HTR-8/SVneo (cell line): ENCODE measurements around the gene TUBA4A.

Experiments used
- DNase-seq: peaks from one replicate; pipeline ENCODE4 v3.0.0; 2011; ENCODE audit warnings: low spot score, mixed read lengths; ENCODE audit not compliant: insufficient read length
- FAIRE-seq: peaks from 2 replicates; lab custom pipeline; 2011; peaks lifted over from hg19 to GRCh38; lab: Jason Lieb, UNC

TUBA4A gene

DNA sequence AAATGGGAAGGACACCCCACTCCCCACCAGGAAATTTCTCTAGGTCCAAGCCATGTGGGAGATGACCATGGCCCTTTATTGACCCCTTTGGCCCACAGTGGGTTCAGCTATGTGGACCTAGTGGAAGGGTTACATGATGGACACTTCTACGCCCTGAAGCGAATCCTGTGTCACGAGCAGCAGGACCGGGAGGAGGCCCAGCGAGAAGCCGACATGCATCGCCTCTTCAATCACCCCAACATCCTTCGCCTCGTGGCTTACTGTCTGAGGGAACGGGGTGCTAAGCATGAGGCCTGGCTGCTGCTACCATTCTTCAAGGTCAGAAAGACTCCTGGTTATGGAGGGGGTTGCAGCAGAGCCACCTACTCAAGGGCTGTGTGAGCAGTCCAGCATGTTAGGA, 7.2 kb downstream of the TUBA4A start:
- FAIRE-seq (no peak), DNase-seq (no peak)

DNA sequence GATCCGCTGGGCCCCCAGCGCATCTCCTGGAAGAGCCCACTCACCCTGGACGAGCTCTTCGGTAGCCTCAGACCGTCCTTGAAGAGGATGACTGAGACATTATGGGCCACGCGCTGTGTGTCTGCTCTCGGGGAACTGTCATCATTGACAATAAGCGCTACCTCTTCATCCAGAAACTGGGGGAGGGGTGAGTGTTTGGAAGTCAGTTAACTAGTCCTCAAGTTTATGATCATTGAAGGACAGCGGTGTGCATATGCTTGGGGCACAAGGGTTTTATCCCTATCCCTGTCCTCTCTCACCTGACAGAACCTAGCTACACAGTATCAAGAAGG, 7.9 kb downstream of the TUBA4A start:
- DNase-seq, result no peak
- FAIRE-seq, result no peak

DNA sequence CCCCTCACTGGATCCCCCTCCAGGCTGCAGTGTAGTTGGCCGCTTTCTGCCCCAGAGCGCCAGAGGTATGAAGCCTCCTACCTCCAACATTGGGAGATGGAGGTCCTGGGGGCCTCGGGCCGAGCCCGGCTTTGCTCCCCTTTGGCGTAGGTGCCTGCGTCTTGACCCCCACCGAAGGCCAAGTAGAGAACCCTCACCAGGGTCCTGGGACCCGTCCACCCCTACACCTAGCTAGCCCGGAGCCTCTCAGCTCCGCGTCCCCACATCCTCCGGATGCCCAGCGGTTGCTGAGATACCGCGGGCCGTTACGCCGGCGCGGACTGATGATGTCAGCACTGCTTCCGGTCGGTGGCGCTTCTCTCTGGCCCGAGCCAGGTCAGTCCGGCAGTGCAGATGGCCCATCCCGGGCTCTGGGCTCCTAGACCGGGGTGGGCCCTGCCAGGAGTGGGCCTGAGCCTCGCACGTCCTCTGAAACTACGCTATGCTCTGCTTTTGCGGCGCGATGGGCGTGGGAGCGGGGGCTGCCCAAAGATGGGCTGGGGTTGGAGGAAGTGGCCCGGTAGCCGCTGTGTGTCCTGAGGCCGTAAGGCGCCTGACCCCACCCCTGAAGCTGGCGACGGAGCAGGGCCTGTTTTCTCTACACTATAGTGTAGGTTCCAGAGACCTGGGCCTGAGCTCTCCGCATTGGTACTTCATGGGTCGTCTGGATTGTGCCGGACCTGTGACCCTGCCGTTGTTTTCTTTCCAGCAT, 8.4 kb downstream of the TUBA4A start, which contains the start of the genes GLB1L and STK16:
Gene GLB1L (minus strand): TSS at position 297 of the 751 bp plus-strand sequence. CDS start 1,871 bp downstream, outside the sequence.
Gene STK16 (plus strand): TSS at position 332 of the 751 bp plus-strand sequence. CDS start 521 bp downstream, outside the sequence.
- FAIRE-seq (peak; percentile 89), DNase-seq (peak; percentile 97)

DNA sequence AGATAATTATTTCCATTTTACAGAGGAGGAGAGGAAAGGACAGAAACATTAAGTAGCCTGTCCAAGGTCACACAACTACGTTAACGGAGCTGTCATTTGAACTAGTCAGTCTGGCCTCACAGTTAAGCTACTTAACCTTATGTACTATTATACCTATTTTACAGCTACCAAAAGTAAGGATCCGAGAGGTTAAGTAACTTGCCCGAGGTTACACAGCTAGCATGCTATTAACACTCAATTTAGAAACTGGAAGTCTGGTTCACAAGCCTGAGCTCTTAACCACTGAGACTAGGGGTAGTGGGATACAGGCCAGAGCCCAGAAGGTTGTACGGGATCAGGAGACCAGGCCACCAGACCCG, 8.9 kb downstream of the TUBA4A start:
- no peak for FAIRE-seq
- no peak for DNase-seq

DNA sequence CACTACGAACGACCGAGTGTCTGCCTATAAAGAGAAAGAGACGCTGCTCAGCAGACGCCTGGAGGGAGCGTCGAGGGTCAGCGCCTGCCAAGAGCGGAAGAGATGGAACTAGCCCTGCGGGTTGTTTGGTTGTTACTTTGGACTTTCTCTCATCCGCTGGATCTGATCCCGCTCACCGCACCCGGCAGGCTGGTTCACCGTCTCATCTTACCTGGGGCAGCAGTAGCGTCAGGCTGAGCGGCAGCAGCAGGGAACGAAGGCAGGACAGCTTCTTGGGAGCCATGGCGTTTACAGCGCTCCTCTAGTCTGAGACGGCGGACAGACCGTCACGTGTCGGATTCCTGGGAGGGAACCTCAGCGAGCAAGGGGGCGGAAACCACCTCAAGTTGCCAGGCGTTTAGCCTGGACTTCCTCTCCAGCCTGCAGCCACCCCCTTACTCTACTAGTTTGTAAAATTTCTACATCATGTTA, 10.4 kb downstream of the TUBA4A start:
- no peak for DNase-seq
- FAIRE-seq, result no peak

DNA sequence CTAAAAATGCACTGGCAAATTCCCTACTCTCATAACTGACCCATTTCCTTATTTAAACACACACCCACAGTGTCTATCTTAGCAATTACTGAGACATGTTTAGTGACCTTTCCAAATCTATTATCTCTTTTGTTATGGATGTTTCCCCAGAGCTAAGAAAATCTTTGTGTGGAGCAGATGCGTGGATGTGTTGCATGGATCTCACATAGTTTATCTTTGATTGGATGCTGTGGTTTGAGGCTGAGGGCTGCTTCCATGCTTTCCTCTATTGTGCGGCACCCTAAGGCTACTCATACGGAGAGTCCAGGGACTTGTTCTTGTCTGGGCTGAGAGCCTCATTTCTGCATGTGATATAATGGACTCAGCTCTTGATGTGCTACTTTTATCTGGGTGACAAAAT, 19.4 kb downstream of the TUBA4A start:
- no peak for FAIRE-seq

DNA sequence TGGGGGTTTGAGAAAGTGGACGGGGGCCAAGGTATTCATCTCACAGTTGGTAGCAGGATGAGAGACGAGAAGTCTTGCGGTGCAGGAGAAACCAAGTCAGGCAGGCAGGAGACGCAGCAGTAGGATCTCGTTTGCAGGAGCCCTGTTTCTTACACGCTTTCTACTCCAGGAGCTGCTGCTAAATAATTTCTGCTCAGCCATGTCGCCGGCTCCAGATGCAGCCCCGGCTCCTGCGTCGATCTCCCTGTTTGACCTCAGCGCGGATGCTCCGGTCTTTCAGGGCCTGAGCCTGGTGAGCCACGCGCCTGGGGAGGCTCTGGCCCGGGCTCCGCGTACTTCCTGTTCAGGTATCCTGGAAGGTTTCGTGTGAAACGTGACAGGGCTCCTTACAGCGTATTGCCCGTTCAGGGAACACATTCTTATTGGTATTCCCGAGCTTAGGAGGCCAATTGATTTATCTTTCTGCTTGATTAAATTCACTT, 23.6 kb downstream of the TUBA4A start:
- FAIRE-seq, result no peak

More for the DNA sequence above, 19.4 kb downstream of the TUBA4A start:
- DNase-seq, result no peak

DNA sequence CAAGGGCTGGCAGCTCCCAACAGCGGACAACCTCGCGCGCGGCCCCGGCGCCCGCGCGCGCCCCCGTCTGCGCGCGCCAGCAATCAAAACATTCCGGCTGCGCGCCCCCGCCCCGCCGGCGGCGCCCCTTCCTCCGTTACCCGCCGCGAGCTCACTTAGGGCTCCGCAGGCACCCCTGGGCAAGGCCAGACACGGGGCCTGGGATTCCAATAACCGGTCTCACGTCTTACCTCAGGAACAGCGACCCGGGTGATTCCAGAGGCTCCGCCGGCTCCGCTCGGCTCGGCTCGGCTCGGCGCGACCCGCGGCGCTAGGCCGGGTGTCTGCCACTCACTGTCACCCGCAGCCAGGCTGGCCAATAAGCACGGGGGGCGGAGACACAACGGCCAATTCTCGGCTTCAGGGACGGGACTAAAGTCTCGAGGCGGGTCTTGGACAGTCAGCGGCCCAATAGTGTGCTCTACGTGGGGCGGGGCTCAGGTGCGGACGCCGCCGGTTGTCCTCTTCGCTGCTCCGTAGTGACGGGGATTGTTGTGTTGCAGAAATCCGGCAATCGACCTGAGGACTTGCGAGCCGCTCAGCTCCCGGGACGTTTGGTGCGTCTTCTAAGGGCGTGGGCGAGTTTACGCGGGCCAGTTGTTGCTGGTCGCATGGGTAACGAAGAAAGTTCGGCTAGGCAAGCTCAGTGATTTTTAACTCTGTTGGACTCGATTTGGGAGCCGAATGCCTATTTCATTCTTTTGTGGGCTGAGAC, 24.2 kb downstream of the TUBA4A start, which contains the start of the genes ANKZF1 and ATG9A:
Gene ANKZF1 (plus strand): TSS at position 502 of the 754 bp plus-strand sequence. CDS start 452 bp downstream, outside the sequence.
Gene ATG9A (minus strand): TSS at position 332 of the 754 bp plus-strand sequence. CDS start 1,612 bp downstream, outside the sequence.
- DNase-seq (peak; percentile 98), FAIRE-seq (peak; percentile 95)

More for the DNA sequence above, 23.6 kb downstream of the TUBA4A start:
- no peak for DNase-seq

DNA sequence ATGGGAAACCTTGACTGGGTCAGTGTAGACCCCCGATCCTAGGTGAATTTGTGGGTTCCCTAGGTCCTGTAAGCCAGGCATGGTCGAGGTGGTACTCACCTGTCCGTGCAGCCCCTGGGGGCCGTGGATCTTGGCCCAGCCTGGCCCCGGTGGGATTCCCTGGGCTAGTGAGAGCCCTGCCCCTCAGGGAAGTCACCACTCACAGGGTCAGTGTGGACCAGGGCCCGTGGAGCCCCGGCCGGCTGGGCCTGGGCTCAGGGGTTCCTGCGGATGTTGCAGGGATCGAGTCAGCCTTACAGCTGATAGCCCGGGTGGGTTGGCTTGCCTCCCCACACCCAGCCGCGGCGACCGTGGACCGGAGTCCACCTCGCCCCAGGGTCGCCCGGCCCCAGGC, 24.8 kb downstream of the TUBA4A start:
- DNase-seq (no peak), FAIRE-seq (no peak)

DNA sequence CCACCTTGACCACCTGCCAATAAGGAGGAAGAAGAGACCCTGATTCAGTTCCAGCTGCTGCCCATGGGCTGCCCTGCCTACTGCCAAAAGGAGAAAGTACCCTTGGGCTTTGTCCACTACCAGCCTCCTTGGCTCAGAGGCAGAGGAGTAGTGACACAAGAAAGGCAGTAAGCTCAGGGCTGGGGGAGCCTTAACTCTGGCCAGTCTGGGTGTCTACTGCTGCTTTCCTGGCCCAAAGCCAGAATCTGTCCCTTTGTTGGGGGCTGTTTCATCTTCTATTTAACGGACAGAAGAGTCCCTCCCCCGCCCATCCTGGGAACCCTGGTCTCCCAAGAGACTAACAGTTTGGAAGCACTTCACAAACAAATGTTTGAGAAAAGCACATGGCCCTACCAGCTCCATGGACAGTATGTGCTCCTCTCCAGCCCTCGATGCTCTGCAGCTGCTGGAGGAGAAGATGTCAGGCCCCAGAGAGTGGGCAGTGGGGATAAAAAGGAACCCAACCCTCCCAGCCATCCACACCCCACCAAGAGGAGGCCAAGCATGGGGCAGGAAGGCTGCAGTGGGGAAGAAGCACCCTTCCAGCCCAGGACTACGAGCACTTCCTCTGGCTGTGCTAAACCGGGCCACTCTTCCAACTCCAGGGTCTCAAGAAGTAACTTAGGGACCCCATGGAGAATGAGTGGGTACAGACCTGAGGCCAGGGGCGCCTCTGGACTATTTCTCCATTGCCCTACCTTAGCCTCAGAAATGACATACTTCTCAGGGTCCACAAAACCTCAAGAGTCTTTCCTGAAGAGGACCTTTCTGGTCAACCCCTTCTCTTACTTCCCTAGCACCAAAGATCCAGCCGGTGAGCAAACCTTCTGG, 25.4 kb downstream of the TUBA4A start:
- FAIRE-seq (no peak), DNase-seq (no peak)

DNA sequence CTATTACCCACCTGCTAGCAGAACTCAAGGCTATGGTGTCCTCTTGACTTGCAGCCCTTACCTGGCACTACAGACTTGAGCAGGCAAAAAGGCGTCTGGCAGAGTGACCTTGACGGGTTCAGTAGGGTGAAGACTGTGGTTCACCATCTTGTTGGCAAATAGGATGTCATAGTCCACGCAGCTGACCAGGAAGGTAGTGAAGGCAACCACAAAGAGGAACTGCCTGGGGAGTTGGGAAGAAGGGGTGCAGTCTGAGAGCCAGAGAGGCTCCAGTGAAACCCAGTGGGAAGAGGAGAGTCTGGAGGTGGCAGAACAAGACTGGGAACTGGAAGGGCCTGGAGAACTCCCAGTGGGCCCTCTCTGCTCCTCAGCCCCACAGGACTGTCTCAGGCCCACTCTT, 28.4 kb downstream of the TUBA4A start:
- no peak for FAIRE-seq

DNA sequence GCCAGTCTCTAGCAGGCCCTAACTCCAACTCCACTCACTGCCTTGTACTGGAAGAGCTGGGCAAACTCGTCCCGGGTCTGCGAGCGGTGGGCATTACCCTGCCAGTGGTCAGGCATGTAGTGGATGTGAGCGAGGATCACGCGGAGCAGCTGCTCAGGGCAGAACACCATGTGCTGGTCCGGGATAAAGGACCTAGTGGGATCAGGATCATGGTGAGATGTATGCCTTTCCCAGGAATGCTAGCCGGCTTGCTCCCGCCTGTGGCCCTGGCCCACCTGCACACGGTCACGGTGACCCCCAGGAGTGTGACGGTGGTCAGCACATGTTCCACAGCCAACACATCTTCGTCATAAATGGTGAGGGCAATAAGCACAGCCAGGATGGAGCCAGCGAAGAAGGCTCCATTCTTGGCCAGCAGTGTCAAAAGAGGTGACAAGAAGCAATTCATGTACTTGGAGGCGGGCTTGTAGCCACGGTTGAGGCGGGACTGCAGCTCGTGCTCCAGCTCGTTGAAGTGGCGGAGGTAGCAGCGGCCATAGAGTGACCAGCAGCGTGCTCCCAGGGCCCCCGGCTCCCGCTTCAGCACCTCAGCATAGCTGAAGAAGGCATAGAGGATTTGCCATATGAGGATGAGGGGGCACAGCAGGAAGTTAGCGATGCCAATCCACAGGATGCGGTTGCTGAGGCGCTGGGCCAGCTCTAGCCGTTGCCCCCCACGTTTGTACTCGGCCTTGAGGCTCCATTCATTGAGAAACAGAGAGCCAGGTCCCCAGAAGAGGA, 29.7 kb downstream of the TUBA4A start:
- no peak for FAIRE-seq
- no peak for DNase-seq

More for the DNA sequence above, 28.4 kb downstream of the TUBA4A start:
- no peak for DNase-seq

DNA sequence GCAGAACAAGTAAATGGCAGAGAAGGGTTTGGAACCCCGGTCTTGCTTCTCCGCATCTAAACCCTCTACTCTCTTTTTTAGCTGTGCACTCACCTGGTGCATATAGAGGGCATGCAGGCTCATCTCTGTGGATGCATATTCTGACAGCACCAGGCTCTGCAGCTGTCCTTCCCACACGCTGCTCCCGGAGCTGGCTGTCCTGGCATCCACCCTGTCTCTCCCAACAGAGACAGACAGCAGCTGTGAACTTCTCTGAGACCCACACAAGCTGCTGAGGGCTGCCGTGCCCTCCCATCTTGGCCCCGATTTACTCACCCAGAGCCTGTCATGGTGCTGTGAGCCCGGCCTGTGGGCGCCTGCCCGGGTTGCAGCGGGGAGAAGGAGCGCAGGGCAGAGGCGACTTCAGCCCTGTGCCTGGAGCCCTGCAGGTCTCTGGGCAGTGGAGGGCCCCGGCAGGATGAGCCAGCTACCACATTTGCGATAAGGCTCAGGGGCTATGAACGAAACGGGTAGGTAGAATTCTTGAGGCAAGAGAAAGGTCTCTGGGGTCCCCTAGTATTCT, 31.7 kb downstream of the TUBA4A start:
- DNase-seq (no peak), FAIRE-seq (no peak)

DNA sequence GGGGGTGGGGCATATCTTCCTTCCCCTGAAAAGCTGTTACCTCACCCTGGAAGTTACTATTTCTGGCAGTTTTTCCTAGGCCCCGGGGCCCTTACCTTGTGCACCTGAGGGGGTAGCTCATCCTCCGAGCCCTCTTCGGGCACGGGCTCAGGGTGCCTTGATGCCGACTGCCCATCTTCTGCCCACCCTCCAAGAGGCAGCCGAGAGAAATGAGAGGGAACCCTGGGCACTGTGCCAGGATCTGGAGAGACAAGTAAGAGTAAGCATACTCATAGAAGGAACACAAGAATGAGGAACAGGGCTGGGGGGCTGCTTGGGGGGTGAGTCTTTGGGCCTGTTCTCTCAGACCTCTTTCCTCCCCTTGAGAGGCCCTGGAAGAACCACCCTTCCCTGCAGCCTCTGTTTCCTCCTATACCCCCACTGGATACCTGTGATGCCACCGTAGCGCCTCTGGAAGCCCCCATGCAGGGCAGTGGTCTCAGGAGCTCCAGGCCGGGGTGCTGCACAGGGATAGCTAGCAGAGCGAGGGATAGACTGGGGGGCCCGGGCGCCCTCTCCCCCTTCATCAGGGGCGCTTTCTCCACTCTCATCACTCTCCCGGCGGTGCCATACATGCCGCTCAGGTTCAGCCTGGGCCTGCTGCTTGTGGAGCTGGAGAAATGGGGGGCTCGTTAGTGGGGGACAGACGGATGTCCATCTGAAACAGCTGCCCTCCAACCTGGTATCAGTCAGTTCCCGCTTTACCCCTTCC, 32.9 kb downstream of the TUBA4A start:
- DNase-seq (no peak), FAIRE-seq (no peak)

DNA sequence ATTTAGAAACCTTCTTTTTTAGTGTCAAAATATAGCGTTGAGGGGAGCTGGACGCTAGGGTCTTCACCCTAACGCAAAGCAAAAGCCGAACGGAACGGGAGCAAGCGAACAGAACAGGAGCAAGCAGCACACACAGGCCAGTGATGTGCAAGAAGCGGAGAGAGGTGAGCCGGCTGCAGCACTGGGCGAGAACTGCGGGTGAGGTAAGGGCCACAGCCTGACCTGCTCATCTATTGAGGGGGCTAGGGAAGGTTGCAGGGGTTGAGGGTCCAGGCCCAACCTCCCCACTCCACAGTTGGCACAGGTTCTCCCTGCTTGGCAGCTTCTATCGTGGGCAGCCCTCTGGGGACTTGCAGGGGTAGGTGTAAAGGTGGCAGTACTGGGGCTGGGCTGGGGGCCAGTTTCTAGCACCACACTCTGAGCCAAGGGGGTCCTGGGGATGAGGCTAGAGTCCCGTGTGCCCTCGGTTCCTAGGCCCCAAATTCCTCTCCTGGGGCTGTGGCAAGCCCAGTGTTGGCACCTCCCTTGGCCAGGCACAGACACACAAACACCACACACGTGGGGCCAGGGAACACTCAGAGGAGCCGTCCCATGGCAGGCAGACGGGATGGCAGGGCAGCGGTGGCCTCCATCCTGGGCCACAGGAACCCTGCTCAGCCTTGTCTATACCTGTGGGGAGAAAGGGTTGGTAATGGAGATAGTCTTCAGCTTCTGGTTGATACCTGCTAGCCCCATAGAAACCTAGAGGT, 33.8 kb downstream of the TUBA4A start:
- no peak for DNase-seq
- no peak for FAIRE-seq

DNA sequence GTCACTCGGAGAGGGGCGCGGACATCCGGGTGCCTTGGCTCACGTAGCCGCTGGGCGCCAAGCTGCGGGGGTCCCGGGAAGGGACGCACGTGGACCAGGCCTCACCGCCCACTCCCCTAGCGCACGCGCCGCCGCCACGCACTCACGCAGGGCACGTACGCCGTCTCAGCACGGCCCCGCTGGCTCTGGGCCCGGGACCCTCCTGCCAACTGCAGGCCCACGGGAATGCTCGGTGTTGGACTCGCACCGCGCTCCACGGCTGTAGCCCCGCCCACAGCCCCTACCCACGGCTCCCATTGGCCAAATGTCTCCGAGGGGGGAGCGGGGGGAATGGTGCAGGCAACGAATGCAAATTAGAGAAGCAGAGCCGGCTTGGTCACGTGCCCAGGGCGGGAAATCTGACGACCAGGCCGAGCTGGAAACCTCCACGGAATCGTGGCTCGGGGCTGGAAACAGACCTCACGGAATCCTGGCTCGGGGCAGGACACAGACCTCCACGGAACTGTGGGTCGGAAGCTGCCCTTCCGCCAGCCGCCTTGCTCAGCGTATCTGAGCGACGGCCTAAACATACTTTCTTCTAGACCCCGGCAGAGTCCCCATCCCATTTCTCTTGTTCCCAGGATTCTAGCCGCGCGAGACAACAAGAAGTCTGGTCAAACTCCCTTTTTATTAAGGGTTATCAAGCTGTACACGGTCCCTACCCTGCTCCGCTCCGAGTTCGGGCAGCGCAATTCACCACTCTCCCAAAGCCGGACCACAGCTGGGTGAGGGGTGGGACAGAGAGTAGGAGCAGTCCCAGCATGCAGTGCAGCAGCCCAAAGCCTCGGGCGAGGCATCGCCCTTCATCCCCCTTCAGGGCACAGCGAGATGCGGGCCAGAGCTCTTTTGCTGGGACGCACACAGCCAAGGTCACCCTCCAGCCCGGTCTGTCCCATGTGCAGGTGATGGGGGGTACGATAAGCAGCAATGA, 34.7 kb downstream of the TUBA4A start, which contains the start of gene ABCB6:
Gene ABCB6 (minus strand): TSS at position 227 of the 970 bp plus-strand sequence. CDS start 285 bp downstream, outside the sequence.
- peak; percentile 29 for DNase-seq
- FAIRE-seq, result peak; percentile 48
